Right kidney (tissue), 1 donor: ENCODE results near the gene IL1B.

ENCODE experiments used
- DNase-seq: peaks from one replicate; pipeline ENCODE4 v3.0.0-alpha.2; 2016

Gene IL1B

DNA sequence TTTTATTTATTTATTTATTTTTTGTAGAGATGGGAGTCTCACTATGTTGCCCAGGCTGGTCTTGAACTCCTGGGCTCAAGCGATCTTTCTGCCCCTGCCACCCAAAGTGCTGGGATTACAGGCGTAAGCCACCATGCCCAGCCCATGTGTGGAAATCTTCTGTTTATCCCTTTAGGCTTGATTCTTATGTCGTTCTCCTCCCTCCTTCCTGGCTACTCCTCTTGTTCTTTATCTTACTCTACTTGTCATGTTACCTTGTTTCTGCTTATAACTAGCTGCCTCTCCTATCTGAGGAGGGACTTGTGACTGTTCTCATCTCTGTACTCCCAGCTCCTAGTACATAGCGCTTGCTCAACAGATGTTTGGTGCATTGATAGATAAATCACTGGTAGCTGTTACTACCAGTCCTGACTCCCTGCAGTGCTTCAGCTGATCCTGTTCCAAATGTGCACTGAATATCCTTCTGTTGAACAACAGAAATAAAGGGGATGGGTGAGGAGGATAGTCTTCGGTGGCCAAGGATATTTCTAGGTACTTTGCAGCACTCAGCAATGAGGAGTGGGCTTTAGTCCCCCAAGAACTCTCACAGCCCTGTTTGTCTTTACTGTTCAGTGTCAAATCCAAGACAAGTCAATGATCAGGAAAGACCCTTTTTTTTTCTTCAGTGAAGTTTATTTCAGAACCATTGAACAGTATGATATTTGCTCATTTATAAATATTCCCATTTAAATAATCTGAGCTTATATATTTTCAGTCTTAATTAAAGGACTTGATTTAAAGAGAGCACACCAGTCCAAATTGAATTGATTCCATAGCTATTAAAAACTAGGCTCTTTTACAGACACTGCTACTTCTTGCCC is 7.2 kb downstream of the IL1B start:
- no peak for DNase-seq

DNA sequence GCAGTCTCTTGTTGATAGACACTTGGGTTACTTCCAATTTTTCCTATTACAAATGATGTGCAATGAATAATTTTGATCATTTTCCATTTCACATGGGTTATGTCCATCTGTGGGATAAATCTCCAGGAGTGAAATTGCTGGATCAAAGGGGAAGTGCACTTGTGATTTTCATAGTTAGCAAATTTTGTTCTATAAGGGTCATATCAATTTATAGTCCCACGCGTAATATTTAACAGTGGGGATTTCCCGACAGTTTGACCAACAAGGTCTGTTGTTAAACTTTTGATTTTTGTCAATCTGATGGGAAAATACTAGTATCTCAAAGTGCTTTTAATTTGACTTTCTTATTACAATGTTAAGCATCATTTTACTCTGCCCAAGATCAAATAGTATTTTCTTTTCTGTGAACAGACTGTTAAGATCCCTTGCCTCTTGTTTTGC is 8.3 kb downstream of the IL1B start:
- no peak for DNase-seq

DNA sequence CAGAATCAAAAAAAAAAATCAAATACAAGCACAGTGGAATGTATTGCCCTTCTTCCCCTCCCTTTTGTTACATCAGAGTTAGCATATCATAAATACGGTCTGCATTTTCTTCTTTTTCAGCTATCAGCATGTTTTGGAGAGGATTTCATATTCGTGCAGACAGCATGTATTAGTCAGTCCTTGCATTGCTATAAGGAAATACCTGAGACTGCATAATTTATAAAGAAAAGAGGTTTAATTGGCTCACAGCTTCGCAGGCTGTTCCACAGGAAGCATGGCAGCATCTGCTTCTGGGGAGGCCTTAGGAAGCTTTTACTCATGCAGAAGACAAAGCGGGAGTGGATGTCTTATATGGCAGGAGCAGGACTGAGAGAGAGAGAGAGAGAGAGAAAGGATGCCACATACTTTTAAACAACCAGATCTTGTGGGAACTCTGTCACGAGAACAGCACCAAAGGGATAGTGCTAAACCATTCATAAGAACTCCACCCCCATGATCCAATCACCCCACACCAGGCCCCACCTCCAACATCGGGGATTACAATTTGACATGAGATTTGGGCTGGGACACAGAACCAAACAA is 8.9 kb downstream of the IL1B start:
- no peak for DNase-seq

DNA sequence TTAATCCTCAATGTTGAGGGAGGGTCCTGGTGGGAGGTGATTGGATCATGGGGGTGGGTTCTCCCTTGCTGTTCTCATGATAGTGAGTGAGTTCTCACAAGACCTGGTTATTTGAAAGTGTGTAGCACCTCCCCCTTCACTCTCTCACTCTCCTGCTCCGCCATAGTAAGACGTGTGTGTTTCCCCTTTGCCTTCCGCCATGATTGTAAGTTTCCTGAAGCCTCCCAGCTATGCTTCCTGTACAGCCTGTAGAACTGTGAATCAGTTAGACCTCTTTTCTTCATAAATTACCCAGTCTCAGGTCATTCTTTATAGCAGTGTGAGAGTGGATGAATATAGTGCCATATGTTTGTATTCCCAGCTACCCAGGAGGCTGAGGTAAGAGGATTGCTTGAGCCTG is 9.6 kb downstream of the IL1B start:
- no peak for DNase-seq

- DNase-seq, result no peak
Measured at GRCh38 chr2:112825706-112826105, 10.9 kb downstream of the IL1B start.

GRCh38 chr2:112824694-112825085 is 11.9 kb downstream of the IL1B start:
- DNase-seq, result no peak

DNA sequence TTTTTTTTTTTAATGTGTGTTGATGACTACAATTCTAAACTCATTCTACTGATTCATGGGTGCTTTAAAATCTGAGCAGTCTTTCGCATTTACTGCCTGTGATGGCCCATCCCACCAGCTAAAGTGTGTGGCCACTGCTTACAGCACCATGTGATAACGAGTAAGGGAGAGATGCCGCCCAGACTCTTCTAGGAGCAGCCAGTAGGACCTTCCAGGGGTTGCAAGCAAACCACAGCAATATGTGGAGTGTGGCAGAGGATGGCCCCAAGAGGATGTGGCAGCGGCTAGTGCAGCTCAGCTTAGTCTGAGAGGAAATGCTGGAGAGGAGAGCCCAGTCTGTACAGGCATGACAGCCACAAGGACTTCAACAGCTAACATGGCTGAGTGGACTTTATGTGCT is 14.9 kb downstream of the IL1B start:
- no peak for DNase-seq

DNA sequence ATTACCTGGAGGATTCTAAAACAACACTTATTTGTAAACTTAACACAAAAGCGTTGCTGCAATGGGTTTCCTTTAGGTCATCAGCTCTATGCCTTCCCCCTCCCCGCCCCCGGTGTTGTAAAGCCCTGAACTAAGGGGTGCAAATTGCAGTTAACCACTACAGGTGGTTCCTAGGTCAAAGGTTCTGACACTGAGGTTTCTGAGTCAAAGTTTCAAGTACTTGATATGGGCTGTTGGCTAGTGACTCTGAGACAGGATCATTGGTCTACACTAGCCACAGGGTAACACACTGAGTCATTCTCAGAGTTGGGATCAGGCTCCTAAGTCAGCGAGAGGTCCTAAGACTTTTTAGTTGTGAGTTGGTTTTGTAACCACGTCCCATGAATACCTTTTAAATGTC is 15.4 kb downstream of the IL1B start:
- DNase-seq, result no peak

DNA sequence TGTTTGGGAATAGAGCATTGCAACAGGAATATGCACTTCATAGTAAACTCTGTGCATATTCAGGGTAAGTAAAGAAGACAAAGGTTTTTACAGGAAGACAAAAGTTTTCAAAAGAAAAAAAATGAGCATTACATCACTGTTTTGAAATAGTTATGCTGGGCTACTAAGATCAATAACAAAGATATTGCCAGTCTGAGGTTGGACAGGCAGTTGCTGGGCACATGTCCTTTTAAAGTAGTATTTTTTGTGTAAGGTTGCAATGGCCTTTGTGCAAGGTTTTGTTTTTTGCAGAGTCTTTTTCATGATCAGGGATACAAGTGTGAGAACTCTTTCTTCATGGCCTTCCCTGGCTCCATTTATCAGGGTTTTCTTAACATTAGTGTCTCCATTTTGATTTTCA is 16.2 kb downstream of the IL1B start:
- DNase-seq, result no peak

DNA sequence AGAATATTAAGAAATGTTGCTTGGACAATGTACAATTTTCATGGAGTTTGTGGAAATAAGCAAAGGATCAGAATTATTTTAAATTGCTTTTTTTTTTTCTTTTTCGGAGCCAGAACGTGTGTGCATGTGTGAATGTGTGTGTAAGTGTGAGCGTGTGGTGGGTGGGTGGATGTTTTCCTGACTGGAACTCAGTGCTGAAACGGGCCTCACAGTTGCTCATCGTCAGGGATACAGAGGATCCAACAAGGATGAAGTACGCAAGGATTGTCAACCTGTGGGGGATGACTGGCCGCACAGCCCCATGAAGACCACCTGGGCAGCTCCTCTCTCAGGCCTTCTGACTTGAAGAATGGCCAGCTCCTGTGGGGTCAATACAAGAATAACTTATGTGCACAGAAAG is 17.5 kb downstream of the IL1B start:
- no peak for DNase-seq

GRCh38 chr2:112818094-112818902 is 18.3 kb downstream of the IL1B start:
- no peak for DNase-seq

GRCh38 chr2:112817082-112817689 is 19.4 kb downstream of the IL1B start:
- no peak for DNase-seq

GRCh38 chr2:112814278-112814677 is 22.3 kb downstream of the IL1B start:
- DNase-seq, result no peak

- DNase-seq, result no peak
Measured at GRCh38 chr2:112813280-112813966, 23.2 kb downstream of the IL1B start.

- no peak for DNase-seq
Measured at GRCh38 chr2:112812318-112813267, 24.0 kb downstream of the IL1B start.

DNA sequence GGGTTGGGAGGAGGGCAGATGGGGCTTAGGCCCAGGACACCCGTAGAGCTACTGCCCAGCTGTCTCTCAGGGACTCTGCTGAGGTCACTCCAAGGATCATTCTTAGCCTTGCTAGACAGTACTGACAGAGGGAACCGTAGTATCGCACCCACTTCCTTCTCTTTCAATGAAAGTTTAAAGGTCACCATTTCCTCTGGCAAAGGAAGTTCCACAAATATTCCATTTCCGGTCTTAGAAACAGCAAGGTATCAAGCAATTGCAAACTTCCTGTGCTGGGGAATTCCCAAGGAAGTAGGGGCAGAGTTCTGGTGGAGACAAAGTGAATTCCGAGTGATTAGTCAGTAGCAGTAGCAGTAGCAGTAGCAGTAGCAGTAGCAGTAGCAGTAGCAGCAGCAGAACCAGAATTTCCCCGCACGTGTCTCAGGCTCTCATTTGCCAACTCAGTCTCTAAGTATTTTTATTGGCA is 24.7 kb downstream of the IL1B start:
- DNase-seq, result no peak

DNA sequence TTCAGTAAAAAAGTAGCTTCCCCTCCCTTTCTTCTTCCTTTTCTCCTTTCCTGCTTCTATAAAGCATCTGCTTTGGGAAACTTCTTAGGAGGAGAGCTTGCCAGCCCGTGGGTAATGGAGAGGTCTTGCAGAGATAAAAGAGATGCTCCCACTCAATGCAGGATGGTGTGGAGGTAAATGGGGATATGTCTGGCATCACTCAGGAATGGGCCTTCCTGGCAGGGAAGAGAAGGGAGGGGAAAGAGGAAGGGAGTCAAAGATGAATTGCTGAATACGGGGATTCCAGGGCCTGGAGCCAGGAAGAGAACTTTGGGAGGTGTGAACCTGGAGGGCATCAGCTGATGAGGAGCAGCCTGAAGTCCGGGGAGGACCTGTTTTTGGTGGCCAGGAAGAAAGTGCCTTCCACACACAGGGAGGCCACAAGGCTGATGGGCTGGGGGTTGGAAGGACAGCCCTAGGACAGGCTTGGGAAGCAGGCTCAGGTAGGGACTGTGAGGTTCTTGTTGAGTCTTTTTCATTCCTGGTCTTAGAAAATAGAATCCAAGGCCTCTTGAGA is 25.2 kb downstream of the IL1B start:
- DNase-seq, result no peak

DNA sequence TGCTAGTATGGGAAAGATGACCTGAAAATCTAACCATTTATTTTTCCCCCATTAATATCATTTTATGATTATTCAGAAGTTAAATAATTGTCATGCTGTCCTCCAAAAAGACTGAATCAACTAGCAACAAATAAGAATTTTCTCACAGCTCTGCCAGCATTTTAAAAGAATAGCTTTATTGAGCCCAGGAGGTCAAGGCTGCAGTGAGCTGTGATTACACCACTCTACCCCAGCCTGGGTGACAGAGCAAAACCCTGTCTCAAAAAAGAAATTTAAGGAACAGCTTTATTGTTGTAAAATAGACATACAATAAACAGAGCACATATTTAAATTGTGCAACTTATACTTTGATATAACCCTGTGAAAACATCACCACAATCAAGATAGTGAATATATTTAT is 27.5 kb downstream of the IL1B start:
- no peak for DNase-seq

- DNase-seq, result no peak
Measured at GRCh38 chr2:112807233-112807807, 29.3 kb downstream of the IL1B start.

- no peak for DNase-seq
Measured at GRCh38 chr2:112805542-112805941, 31.0 kb downstream of the IL1B start.
